GM21390 (cell line): ENCODE measurements around the gene SLC6A8.

Experiments
- ATAC-seq: cut with Tn5 transposase; IDR thresholded peaks from one replicate; pipeline ENCODE4 v1.9.1; 2021; ENCODE audit not compliant: unreplicated experiment

SLC6A8 gene

GRCh38 chrX:153687121-153688039, at the start of gene SLC6A8:
Gene SLC6A8, plus strand, starts transcription at chrX:153687926. Its CDS starts 649 bp downstream, at chrX:153688575.
- no peak for ATAC-seq

- no peak for ATAC-seq
Observed at GRCh38 chrX:153638041-153638371, 49.7 kb upstream of the SLC6A8 start.

GRCh38 chrX:153638436-153639176, 49.1 kb upstream of the SLC6A8 start:
- no peak for ATAC-seq

- ATAC-seq = no peak
Observed at GRCh38 chrX:153639177-153640044, 48.3 kb upstream of the SLC6A8 start.

- ATAC-seq = no peak
Observed at GRCh38 chrX:153640045-153640686, 47.6 kb upstream of the SLC6A8 start.

GRCh38 chrX:153640736-153641575, 46.8 kb upstream of the SLC6A8 start:
- no peak for ATAC-seq

GRCh38 chrX:153641627-153642026, 46.1 kb upstream of the SLC6A8 start:
- no peak for ATAC-seq

- no peak for ATAC-seq
Observed at GRCh38 chrX:153642051-153642654, 45.6 kb upstream of the SLC6A8 start.

- no peak for ATAC-seq
Observed at GRCh38 chrX:153642655-153643430, 44.9 kb upstream of the SLC6A8 start.

- no peak for ATAC-seq
Observed at GRCh38 chrX:153643431-153644351, 44.0 kb upstream of the SLC6A8 start.

- no peak for ATAC-seq
Observed at GRCh38 chrX:153644356-153645125, 43.2 kb upstream of the SLC6A8 start.

GRCh38 chrX:153645151-153645550, 42.6 kb upstream of the SLC6A8 start:
- no peak for ATAC-seq

GRCh38 chrX:153645921-153646488, 41.7 kb upstream of the SLC6A8 start:
- no peak for ATAC-seq

- ATAC-seq = no peak
Observed at GRCh38 chrX:153646620-153647373, 40.9 kb upstream of the SLC6A8 start, which contains the start of gene DUSP9. Gene DUSP9, plus strand, starts transcription at chrX:153647203. Its CDS starts 751 bp downstream, at chrX:153647954.

- ATAC-seq = no peak
Observed at GRCh38 chrX:153647461-153648357, 40.0 kb upstream of the SLC6A8 start.
